Fibroblast of lung (primary cell): Measurements from ENCODE around the gene GPR4. TPM values are rescaled to one million over a fixed set of nuclear protein-coding genes. Genes with fewer than 3 reads are reported as not detected.

Experiments used
- DNase-seq, 2 donors: peaks; one replicate each; pipeline versions ENCODE4 v3.0.0 to v3.0.0-alpha.2; 2010; ENCODE audit warnings: low read depth in 2 of 2
- H2AFZ ChIP-seq: 2 replicates; pipeline ENCODE4 v1.5.1; 2012; ENCODE audit warnings: low read length, control low read depth, inconsistent platforms
- H3K27ac ChIP-seq: 2 replicates; pipeline ENCODE4 v1.5.1; 2011; ENCODE audit warnings: low read length, control low read depth; ENCODE audit not compliant: insufficient read depth
- H3K27me3 ChIP-seq: 2 replicates; pipeline ENCODE4 v1.5.1; 2011; ENCODE audit warnings: mild to moderate bottlenecking, low read length; ENCODE audit not compliant: control insufficient read depth, insufficient read depth
- H3K36me3 ChIP-seq: 2 replicates; pipeline ENCODE4 v1.5.1; 2011; ENCODE audit warnings: low read length; ENCODE audit not compliant: control insufficient read depth, insufficient read depth
- H3K4me1 ChIP-seq: 2 replicates; pipeline ENCODE4 v1.5.1; 2011; ENCODE audit warnings: low read length; ENCODE audit not compliant: control insufficient read depth, insufficient read depth; ENCODE audit errors: extremely low read depth
- H3K4me2 ChIP-seq: 2 replicates; pipeline ENCODE4 v1.5.1; 2011; ENCODE audit warnings: low read length, control low read depth; ENCODE audit not compliant: insufficient read depth; ENCODE audit errors: extremely low read depth
- H3K4me3 ChIP-seq, 4 experiments: fragments of 200-600 bp in 1 of 4; sonication (generic) in 1 of 4; replicated peaks in 1 of 4; 2 replicates each; pipeline ENCODE4 v1.5.1; 2011 to 2016; ENCODE audit warnings: low read length in 4 of 4, low read depth in 3 of 4, mild to moderate bottlenecking in 3 of 4, control low read depth in 2 of 4, inconsistent platforms in 1 of 4, mixed read lengths in 1 of 4; ENCODE audit not compliant: insufficient read depth in 1 of 4; ENCODE audit errors: control extremely low read depth in 1 of 4
- H3K79me2 ChIP-seq: 2 replicates; pipeline ENCODE4 v1.5.1; 2012; ENCODE audit warnings: mild to moderate bottlenecking, low read length, inconsistent platforms; ENCODE audit not compliant: control insufficient read depth, insufficient read depth
- H3K9ac ChIP-seq: 2 replicates; pipeline ENCODE4 v1.5.1; 2011; ENCODE audit warnings: mild to moderate bottlenecking, low read length, control low read depth; ENCODE audit not compliant: insufficient read depth
- H3K9me3 ChIP-seq: 2 replicates; pipeline ENCODE4 v1.5.1; 2012; ENCODE audit warnings: low read depth, low read length; ENCODE audit not compliant: control insufficient read depth, insufficient read depth
- H4K20me1 ChIP-seq: 2 replicates; pipeline ENCODE4 v1.5.1; 2011; ENCODE audit warnings: low read length; ENCODE audit not compliant: control insufficient read depth, insufficient read depth; ENCODE audit errors: extremely low read depth
- CTCF ChIP-seq, 2 donors: IDR thresholded peaks in 1 of 2; conservative IDR thresholded peaks in 1 of 2; 1 replicate in 1 of 2; 2 replicates in 1 of 2; pipeline ENCODE4 v1.5.1; 2011 to 2012; ENCODE audit warnings: low read length in 2 of 2, control low read depth in 1 of 2, inconsistent platforms in 1 of 2, low read depth in 1 of 2, mild to moderate bottlenecking in 1 of 2
- EZH2 ChIP-seq: IDR thresholded peaks from 2 replicates; pipeline ENCODE4 v1.5.1; 2012; ENCODE audit warnings: low read length, control low read depth, mild to moderate bottlenecking; ENCODE audit errors: missing control alignments
- polyA plus RNA-seq, 2 donors: library from polyadenylated mRNA; depleted of rRNA in 1 of 2; stranded (reverse) in 1 of 2; unstranded in 1 of 2; fragments of >200 nt; gene quantifications; 2 replicates each; pipeline ENCODE4 v1.2.1, GENCODE V29; 2011 to 2012; ENCODE audit warnings: missing spikeins in 1 of 2
- total RNA-seq: library from RNA; depleted of rRNA; stranded (reverse); fragments of >200 nt; gene quantifications from 2 replicates; pipeline ENCODE4 v1.2.1, GENCODE V29; 2014

Gene GPR4
- total and polyA plus RNA-seq, 2 donors (not counting 1 experiment from before 2014, with no cell fraction given): 0.58 TPM; not detected in 1

GRCh38 chr19:45554481-45554880 is 47.5 kb downstream of the GPR4 start:
- no peak overlapping the region for H3K4me3 ChIP-seq
- H4K20me1 ChIP-seq: no peaks in the 10 kb centered on the region
- H3K27ac ChIP-seq: no peak overlapping the region
- no peak overlapping the region for H3K9ac ChIP-seq
- TF ChIP-seq CTCF (conservative IDR thresholded peaks at IDR 0.05 in 1 of 2, IDR thresholded peaks at IDR 0.05 in 1 of 2; ENCODE audit: low read depth in 1 of 2, low read length in 2 of 2) (no peak), EZH2 (no peak)
- no peaks in the 10 kb centered on the region for H3K79me2 ChIP-seq
- no peak for DNase-seq
- no peaks in the 10 kb centered on the region for H3K27me3 ChIP-seq
- H3K36me3 ChIP-seq: no peaks in the 10 kb centered on the region
- no peaks in the 10 kb centered on the region for H3K9me3 ChIP-seq
- H2AFZ ChIP-seq: no peak overlapping the region
- H3K4me1 ChIP-seq: no peaks in the 10 kb centered on the region
- H3K4me2 ChIP-seq: no peak overlapping the region

GRCh38 chr19:45553464-45553863 is 48.5 kb downstream of the GPR4 start:
- Histone ChIP-seq H4K20me1 (no peaks in the 10 kb centered on the region), H3K4me1 (no peaks in the 10 kb centered on the region), H3K9ac (no peak overlapping the region), H3K4me3 (no peak overlapping the region), H3K79me2 (no peaks in the 10 kb centered on the region), H3K36me3 (no peaks in the 10 kb centered on the region), H2AFZ (no peak overlapping the region), H3K9me3 (no peaks in the 10 kb centered on the region), H3K4me2 (no peak overlapping the region), H3K27me3 (no peaks in the 10 kb centered on the region), H3K27ac (no peak overlapping the region)
- DNase-seq: no peak
- no peak for TF ChIP-seq CTCF (conservative IDR thresholded peaks at IDR 0.05 in 1 of 2, IDR thresholded peaks at IDR 0.05 in 1 of 2; ENCODE audit: low read depth in 1 of 2, low read length in 2 of 2)
- TF ChIP-seq EZH2: no peak

- Histone ChIP-seq H2AFZ (no peak overlapping the region), H3K27me3 (no peaks in the 10 kb centered on the region), H3K36me3 (no peaks in the 10 kb centered on the region), H3K4me1 (no peaks in the 10 kb centered on the region), H3K4me3 (no peak overlapping the region), H4K20me1 (no peaks in the 10 kb centered on the region), H3K79me2 (no peaks in the 10 kb centered on the region), H3K4me2 (no peak overlapping the region), H3K27ac (no peak overlapping the region), H3K9me3 (no peaks in the 10 kb centered on the region), H3K9ac (no peak overlapping the region)
- DNase-seq: peak; percentile 19 to 41
- TF ChIP-seq EZH2 (no peak), CTCF (conservative IDR thresholded peaks at IDR 0.05 in 1 of 2, IDR thresholded peaks at IDR 0.05 in 1 of 2; ENCODE audit: low read depth in 1 of 2, low read length in 2 of 2) (no peak)
Observed at GRCh38 chr19:45547965-45548609, 53.9 kb downstream of the GPR4 start.
